Liver (tissue), 9 donors: Measurements from ENCODE around the gene PARD3. TPM values are rescaled to one million over a fixed set of nuclear protein-coding genes. Genes with fewer than 3 reads are reported as not detected.

Source experiments
- DNase-seq: peaks from one replicate; pipeline ENCODE4 v3.0.0-alpha.2; 2017; ENCODE audit warnings: low spot score
- H3K27ac ChIP-seq, 2 donors: one replicate each; pipeline ENCODE4 v1.7.0; 2013; ENCODE audit warnings: inconsistent platforms in 2 of 2, low read length in 2 of 2, control low read depth in 1 of 2, low read depth in 1 of 2, mild to moderate bottlenecking in 1 of 2
- H3K27me3 ChIP-seq, 4 donors: one replicate each; pipeline versions ENCODE4 v1.6.1 to v1.7.0; 2013; ENCODE audit warnings: low read length in 3 of 4, inconsistent platforms in 1 of 4, mild to moderate bottlenecking in 1 of 4, moderate library complexity in 1 of 4; ENCODE audit not compliant: control insufficient read depth in 4 of 4, insufficient read depth in 4 of 4
- H3K36me3 ChIP-seq, 4 donors: one replicate each; pipeline versions ENCODE4 v1.6.1 to v1.7.0; 2013; ENCODE audit warnings: low read length in 3 of 4, mild to moderate bottlenecking in 3 of 4, low read depth in 1 of 4, moderate library complexity in 1 of 4; ENCODE audit not compliant: control insufficient read depth in 4 of 4, insufficient read depth in 3 of 4
- H3K4me1 ChIP-seq, 4 donors: one replicate each; pipeline versions ENCODE4 v1.6.1 to v1.7.0; 2013; ENCODE audit warnings: low read length in 3 of 4, mild to moderate bottlenecking in 3 of 4, moderate library complexity in 1 of 4; ENCODE audit not compliant: control insufficient read depth in 4 of 4, insufficient read depth in 4 of 4
- H3K4me3 ChIP-seq, 3 donors: one replicate each; pipeline versions ENCODE4 v1.6.1 to v1.7.0; 2013; ENCODE audit warnings: low read length in 3 of 3, control low read depth in 1 of 3, low read depth in 1 of 3, mild to moderate bottlenecking in 1 of 3
- H3K9ac ChIP-seq, 2 donors: one replicate each; pipeline ENCODE4 v1.7.0; 2013; ENCODE audit warnings: low read length in 2 of 2, mild to moderate bottlenecking in 2 of 2, moderate library complexity in 2 of 2, control low read depth in 1 of 2, low read depth in 1 of 2
- H3K9me3 ChIP-seq, 4 donors: one replicate each; pipeline versions ENCODE4 v1.6.1 to v1.7.0; 2013; ENCODE audit warnings: low read length in 3 of 4; ENCODE audit not compliant: control insufficient read depth in 4 of 4
- FOXA1 ChIP-seq: IDR thresholded peaks from 2 replicates; pipeline ENCODE4 v1.6.1; 2016; ENCODE audit warnings: antibody characterized with exemption
- FOXA2 ChIP-seq: IDR thresholded peaks from 2 replicates; pipeline ENCODE4 v1.6.1; 2016; ENCODE audit warnings: antibody characterized with exemption
- GABPA ChIP-seq, 2 donors: IDR thresholded peaks in 1 of 2; conservative IDR thresholded peaks in 1 of 2; 2 replicates each; pipeline ENCODE4 v1.6.1; 2016; ENCODE audit warnings: antibody characterized with exemption in 2 of 2, mild to moderate bottlenecking in 1 of 2, moderate library complexity in 1 of 2
- HNF4A ChIP-seq, 2 donors: conservative IDR thresholded peaks; 2 replicates each; pipeline ENCODE4 v1.6.1; 2016; ENCODE audit warnings: antibody characterized with exemption in 2 of 2, mild to moderate bottlenecking in 2 of 2
- HNF4G ChIP-seq: IDR thresholded peaks from 2 replicates; pipeline ENCODE4 v1.6.1; 2016; ENCODE audit warnings: antibody characterized with exemption
- JUND ChIP-seq, 2 donors: IDR thresholded peaks; 2 replicates each; pipeline ENCODE4 v1.6.1; 2016; ENCODE audit warnings: antibody characterized with exemption in 2 of 2
- NR2F2 ChIP-seq: IDR thresholded peaks from 2 replicates; pipeline ENCODE4 v1.6.1; 2016; ENCODE audit warnings: antibody characterized with exemption
- RAD21 ChIP-seq, 2 donors: IDR thresholded peaks; 2 replicates each; pipeline ENCODE4 v1.6.1; 2016; ENCODE audit warnings: antibody characterized with exemption in 2 of 2, mild to moderate bottlenecking in 2 of 2
- REST ChIP-seq: IDR thresholded peaks from 2 replicates; pipeline ENCODE4 v1.6.1; 2016; ENCODE audit warnings: antibody characterized with exemption, mild to moderate bottlenecking
- RXRA ChIP-seq, 2 donors: IDR thresholded peaks; 2 replicates each; pipeline ENCODE4 v1.6.1; 2017 to 2018; ENCODE audit warnings: antibody characterized with exemption in 2 of 2, mild to moderate bottlenecking in 1 of 2
- SP1 ChIP-seq: IDR thresholded peaks from 2 replicates; pipeline ENCODE4 v1.6.1; 2018; ENCODE audit warnings: antibody characterized with exemption, mild to moderate bottlenecking
- TAF1 ChIP-seq: conservative IDR thresholded peaks from 2 replicates; pipeline ENCODE4 v1.6.1; 2016; ENCODE audit warnings: antibody characterized with exemption, mild to moderate bottlenecking
- YY1 ChIP-seq: IDR thresholded peaks from 2 replicates; pipeline ENCODE4 v1.6.1; 2016; ENCODE audit warnings: antibody characterized with exemption, mild to moderate bottlenecking
- WGBS: extraction: QIAGEN DNeasy Blood & Tissue Kit; methylation state at CpG from one replicate; pipeline ENCODE4 v1.1.7; 2013; 5-methylcytosine and 5-hydroxymethylcytosine counted together
- polyA plus RNA-seq, 2 donors: library from polyadenylated mRNA; stranded (reverse) in 1 of 2; unstranded in 1 of 2; fragments of 200-250 nt in 1 of 2; fragments of >200 nt in 1 of 2; fragmentation: Nextera tagmentation in 1 of 2; extraction: Ambion mirVana in 1 of 2; gene quantifications; one replicate each; pipeline versions ENCODE4 v1.2.1 to v1.2.3, GENCODE V29; 2013 to 2015
- total RNA-seq, 2 donors: library from RNA; depleted of rRNA; stranded (reverse); fragments of >200 nt; gene quantifications; one replicate each; pipeline ENCODE4 v1.2.3, GENCODE V29; 2014
- TF ChIP-seq, protein P1 (sequence below): IDR thresholded peaks from 2 replicates; pipeline ENCODE4 v1.6.1; 2016; ENCODE audit warnings: antibody characterized with exemption
- TF ChIP-seq, protein P2 (sequence below): fragments of 150-350 bp; IDR thresholded peaks from 2 replicates; pipeline ENCODE4 v1.5.1; 2017; ENCODE audit warnings: improper control_type of control experiment, low read depth, low read length; ENCODE audit not compliant: missing input control
- TF ChIP-seq, protein P3 (sequence below): IDR thresholded peaks from 2 replicates; pipeline ENCODE4 v1.6.1; 2016; ENCODE audit warnings: antibody characterized with exemption
- donor health status: healthy.
- donor health status: healthy.
- donor health status: healthy.
- donor health status: healthy.
- donor health status: healthy.

Gene PARD3
- total and polyA plus RNA-seq, 4 donors, result 12.3 to 43.8 (median 13.5) TPM

DNA sequence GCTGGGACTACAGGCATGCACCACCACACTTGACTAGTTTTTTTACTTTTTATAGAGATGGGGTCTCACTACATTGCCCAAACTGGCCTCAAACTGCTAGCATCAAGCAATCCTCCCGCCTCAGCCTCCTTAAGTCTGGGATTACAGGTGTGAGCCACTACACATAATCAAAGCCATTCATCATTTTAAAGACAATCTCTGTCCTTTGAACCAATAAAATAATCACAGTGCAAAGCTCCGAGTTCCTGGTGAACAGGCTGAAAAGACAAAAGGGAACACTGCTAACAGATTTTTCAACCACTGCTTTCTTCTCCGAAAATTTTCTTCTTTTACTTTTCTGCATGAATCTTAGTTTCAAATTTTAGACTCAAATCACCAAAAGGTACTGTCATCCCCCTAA lies 58.5 kb downstream of the PARD3 start:
- TF ChIP-seq HNF4G (no peak), GABPA (IDR thresholded peaks at IDR 0.05 in 1 of 2, conservative IDR thresholded peaks at IDR 0.05 in 1 of 2) (no peak), RXRA (IDR thresholded peaks at IDR 0.05) (no peak), TAF1 (no peak), NR2F2 (no peak), YY1 (no peak), SP1 (no peak), HNF4A (conservative IDR thresholded peaks at IDR 0.05) (no peak), JUND (IDR thresholded peaks at IDR 0.05) (no peak), RAD21 (IDR thresholded peaks at IDR 0.05) (no peak), FOXA2 (no peak), REST (no peak), FOXA1 (no peak)
- TF ChIP-seq, protein P1, sequence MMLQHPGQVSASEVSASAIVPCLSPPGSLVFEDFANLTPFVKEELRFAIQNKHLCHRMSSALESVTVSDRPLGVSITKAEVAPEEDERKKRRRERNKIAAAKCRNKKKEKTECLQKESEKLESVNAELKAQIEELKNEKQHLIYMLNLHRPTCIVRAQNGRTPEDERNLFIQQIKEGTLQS, result no peak
- TF ChIP-seq, protein P2, sequence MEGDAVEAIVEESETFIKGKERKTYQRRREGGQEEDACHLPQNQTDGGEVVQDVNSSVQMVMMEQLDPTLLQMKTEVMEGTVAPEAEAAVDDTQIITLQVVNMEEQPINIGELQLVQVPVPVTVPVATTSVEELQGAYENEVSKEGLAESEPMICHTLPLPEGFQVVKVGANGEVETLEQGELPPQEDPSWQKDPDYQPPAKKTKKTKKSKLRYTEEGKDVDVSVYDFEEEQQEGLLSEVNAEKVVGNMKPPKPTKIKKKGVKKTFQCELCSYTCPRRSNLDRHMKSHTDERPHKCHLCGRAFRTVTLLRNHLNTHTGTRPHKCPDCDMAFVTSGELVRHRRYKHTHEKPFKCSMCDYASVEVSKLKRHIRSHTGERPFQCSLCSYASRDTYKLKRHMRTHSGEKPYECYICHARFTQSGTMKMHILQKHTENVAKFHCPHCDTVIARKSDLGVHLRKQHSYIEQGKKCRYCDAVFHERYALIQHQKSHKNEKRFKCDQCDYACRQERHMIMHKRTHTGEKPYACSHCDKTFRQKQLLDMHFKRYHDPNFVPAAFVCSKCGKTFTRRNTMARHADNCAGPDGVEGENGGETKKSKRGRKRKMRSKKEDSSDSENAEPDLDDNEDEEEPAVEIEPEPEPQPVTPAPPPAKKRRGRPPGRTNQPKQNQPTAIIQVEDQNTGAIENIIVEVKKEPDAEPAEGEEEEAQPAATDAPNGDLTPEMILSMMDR, result no peak
- TF ChIP-seq, protein P3, sequence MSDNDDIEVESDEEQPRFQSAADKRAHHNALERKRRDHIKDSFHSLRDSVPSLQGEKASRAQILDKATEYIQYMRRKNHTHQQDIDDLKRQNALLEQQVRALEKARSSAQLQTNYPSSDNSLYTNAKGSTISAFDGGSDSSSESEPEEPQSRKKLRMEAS, result no peak
- WGBS, result 86% methylated on average over 3 of the region's 3 CpGs

DNA sequence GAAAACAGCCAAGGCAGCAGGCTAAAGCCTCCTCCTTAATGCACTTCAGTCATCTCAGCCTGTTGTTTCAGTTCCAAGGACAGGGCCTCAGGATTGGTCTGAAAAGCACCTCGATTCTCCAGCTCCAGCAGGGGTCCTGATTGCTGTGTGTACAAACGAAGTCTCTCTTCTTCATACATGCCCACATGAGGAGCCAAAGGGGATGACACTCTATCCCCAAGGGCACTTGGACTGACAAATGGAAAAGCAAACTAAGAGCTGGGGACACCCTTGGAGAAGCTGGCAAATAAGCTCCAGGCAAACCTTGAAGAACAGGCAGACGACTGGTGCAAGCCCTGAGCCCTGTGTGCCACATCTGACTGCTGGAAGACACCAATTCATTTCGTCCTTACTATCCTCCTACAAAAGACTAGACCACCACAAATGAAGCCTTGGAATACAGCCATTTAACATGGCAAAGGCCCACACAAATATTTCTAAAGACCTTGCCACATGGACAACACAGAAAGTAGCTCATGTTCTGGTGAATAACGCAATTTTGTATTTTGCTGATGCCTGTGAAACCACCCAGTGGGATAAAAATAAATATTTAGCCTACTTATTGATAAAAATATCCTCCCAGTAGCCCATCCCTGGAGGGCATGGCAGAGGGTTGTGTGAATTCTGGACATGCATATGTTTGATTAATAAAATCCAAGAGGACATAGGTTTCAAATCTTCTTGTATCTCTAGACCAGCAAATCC lies 61.9 kb downstream of the PARD3 start:
- no peaks in the 10 kb centered on the region for H3K27me3 ChIP-seq
- peaks cover 3 to 27% (median 15%) of the 10 kb centered on the region in 4 donors for H3K4me1 ChIP-seq
- H3K4me3 ChIP-seq, result no peak overlapping the region
- H3K9me3 ChIP-seq, result no peaks in the 10 kb centered on the region
- WGBS, result 41% methylated on average over 5 of the region's 5 CpGs
- peak overlapping the region; percentile 25 to 67 for H3K27ac ChIP-seq
- DNase-seq, result no peak
- peak; percentile 10 for TF ChIP-seq YY1
- no peak for TF ChIP-seq JUND (IDR thresholded peaks at IDR 0.05)
- TF ChIP-seq, protein P2, result no peak
- peak in 1 of 2 donors; percentile 2 for TF ChIP-seq RAD21 (IDR thresholded peaks at IDR 0.05)
- TF ChIP-seq HNF4G, result no peak
- no peaks in the 10 kb centered on the region for H3K36me3 ChIP-seq
- H3K9ac ChIP-seq, result no peak overlapping the region

More for the DNA sequence above, 58.5 kb downstream of the PARD3 start:
- Histone ChIP-seq H3K27me3 (no peaks in the 10 kb centered on the region), H3K4me1 (peaks cover 3 to 20% (median 15%) of the 10 kb centered on the region in 4 donors), H3K4me3 (no peak overlapping the region), H3K27ac (no peak overlapping the region), H3K36me3 (no peaks in the 10 kb centered on the region), H3K9me3 (no peaks in the 10 kb centered on the region), H3K9ac (no peak overlapping the region)
- no peak for DNase-seq
